Activated naive CD8-positive, alpha-beta T cell treated with anti-CD3 and anti-CD28 coated beads, Interleukin-2, amount 50 U/mL, for 16 hours (primary cell): Measurements from ENCODE around the gene FAM89A.

Experiments used
- DNase-seq: peaks from one replicate; pipeline ENCODE4 v3.0.0-alpha.2; 2020; ENCODE audit warnings: low read depth, low spot score

FAM89A gene

GRCh38 chr1:231040019-231040799 is at the start of gene FAM89A:
Gene FAM89A, minus strand, starts transcription at chr1:231040254. Its CDS starts 43 bp downstream, at chr1:231040211.
- peak; percentile 40 for DNase-seq

GRCh38 chr1:231084353-231084752 is 44.3 kb upstream of the FAM89A start:
- DNase-seq = no peak

- no peak for DNase-seq
These were observed 39.1 kb upstream of the FAM89A start for GRCh38 chr1:231079163-231079562.

GRCh38 chr1:231078250-231078649 is 38.2 kb upstream of the FAM89A start:
- no peak for DNase-seq

DNA sequence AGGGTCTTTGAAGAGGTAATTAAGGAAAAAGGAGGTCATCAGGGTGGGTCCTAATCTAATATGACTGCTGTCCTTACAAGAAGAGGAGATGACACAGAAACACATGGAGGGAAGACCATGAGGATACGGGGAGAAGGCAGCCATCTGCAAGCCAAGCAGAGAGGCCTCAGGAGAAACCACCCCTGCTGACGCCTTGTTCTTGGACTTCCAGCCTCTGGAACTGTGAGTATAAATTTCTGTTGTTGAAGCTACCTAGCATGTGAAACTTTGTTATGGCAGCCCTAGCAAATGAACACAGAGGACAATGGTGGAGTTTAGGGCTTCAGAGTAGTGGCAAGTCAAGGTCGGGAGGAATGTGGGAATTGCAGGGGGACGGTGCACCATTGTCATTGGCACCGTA is 36.7 kb upstream of the FAM89A start:
- no peak for DNase-seq

GRCh38 chr1:231075497-231075896 is 35.4 kb upstream of the FAM89A start:
- no peak for DNase-seq

GRCh38 chr1:231075020-231075419 is 35.0 kb upstream of the FAM89A start:
- no peak for DNase-seq

DNA sequence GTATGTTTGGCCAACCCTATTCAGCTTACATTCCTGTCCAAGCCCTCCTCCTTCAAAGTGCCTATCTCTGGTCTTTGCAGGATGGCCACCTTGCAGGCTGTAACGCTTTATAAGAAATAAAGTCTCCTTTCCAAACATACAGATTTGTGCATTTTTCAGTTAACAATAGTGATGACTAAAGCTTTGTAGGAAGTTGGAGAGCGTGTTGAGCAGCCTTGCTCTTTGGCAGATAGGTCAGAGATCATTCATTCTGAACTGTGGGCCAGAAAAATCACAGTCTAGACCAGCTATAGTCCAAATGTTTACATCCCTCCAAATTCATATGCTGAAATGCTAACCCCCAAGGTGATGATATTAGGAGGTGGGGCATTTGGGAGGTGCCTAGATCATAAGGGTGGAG is 34.0 kb upstream of the FAM89A start:
- DNase-seq = no peak

DNA sequence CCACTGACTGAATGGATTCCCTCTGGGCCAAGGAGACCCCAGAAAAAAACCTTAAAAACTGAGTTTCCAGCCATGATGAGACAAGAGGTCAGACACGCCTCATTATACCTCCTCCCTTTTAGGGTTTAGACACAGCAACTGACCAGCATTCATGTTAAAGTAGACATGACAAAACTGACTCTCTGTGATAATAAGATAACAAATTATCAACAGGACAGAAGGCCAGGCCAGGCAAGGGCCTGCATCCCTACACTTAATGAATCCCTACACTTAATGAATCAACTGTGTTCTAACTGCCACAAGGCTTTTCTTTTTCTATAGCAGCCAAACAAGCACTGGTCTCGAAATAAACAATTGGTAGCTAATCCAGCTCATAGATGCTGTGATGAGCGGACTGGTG is 33.3 kb upstream of the FAM89A start:
- no peak for DNase-seq

- no peak for DNase-seq
These were observed 32.5 kb upstream of the FAM89A start for GRCh38 chr1:231072502-231073094.

DNA sequence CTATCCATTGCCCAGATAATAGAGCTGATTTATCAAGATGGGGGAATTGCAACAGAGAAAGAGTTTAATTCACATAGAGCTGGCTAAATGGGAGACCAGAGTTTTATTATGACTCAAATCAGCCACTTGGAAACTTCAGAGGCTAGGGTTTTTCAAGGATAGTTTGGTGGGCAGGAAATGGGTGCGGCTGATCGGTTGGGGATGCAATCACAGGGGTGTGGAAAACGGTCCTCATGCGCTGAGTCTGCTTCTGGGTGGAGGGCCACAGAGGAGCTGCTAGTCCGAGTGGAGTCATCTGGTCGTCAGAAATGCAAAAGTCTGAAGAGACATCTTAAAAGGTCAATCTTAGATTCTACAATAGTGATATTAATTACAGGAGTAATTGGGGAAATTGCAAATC is 32.0 kb upstream of the FAM89A start:
- DNase-seq = no peak

DNA sequence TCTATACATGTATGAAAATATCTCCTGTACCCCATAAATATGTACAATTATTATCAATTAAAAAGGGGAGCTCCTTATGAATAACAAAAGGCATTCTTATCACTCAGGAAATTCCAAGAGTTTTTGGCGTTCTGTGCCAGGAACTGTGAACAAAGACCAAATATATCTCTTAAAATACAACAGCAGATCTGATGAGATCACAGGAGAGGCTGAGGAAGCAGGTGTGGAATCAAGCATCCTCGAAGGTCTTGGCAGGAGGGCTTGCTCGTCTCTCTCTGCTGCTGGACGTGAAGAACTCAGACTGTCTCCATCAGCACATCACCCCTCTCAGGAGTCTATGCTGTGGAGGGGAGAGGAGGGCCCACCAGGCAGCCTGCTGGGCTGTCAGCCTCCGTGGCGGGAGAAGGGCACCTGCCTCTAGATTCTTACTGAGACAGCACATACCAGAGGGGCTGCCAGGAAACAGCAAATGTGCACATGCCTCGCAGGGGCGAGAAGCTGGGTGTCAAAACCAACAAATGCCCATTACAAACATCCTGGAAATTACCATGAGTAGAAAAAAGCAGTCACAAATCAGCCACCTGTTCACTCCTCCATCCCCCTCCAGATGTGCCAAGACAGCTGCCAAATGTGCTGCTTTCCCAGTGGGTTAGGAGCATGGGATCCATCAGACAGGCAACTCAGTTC is 30.8 kb upstream of the FAM89A start:
- DNase-seq = no peak

DNA sequence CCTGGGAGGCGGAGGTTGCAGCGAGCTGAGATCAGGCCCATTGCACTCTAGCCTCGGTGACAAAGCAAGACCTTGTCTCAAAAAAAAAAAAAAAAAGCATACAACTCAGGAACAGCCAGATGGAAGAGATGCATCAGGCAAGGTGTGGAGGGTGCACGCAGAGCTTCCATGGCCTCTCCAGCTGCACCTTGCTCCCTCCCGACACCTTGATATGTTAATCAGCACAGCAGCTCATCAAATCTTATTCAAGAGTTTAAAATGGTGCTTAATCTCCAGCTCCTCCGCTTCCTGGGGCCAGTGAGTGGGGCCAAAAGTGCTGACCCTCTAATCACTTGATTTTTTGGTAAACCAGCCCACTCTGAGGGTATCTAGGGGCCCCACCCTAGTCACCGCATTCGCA is 29.3 kb upstream of the FAM89A start:
- DNase-seq = no peak

DNA sequence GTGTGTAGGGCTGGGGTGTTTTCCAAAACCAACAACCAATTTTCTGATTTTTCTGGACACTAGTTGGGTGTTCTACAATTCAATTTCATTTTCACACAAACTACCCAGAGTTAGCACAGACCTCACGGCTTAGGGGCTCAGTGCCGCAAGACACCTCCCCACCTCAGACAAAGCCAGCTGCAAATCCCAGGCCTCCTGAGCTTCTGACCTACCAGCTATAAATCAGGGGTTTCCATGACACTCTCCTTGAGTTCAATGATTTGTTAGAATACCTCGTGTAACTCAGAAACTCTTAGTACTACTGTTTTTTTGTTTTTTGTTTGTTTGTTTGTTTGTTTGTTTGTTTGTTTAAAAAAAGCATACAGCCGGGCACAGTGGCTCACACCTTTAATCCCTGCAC is 28.7 kb upstream of the FAM89A start:
- DNase-seq = no peak

GRCh38 chr1:231065510-231066241 is 25.6 kb upstream of the FAM89A start:
- no peak for DNase-seq

DNA sequence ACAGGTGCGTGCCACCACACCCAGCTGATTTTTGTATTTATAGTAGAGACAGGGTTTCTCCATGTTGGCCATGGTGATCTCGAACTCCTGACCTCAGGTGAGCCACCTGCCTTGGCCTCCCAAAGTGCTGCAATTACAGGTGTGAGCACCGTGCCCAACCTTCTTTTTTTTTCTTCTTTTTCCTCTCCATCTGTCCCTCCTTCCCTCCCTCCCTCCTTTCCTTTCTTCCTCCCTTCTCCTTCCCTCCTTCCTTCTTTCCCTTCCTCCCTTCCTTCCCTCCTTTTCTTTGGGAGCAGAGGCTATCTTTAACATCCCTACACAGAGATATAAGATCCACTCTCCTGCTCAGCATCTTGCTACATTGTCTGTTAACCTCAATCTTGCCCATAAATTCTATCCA is 24.4 kb upstream of the FAM89A start:
- DNase-seq = no peak

DNA sequence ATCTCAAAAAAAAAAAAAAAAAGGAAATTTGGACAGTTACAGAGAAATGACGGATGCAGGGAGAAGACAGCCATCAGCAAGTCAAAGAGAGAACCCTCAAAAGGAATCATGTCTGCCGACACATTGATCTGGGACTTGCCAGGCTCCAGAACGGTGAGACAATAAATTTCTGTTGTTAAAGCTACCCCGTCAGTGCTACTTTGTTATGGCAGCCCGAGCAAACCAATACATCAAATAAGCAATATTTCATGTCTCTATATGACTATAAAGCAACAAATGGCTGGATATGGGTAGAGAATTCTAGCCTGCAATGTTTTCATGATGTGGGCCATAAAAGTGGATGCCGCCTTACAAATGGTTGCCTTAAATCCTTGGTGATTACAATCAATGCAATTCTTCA is 23.3 kb upstream of the FAM89A start:
- DNase-seq = no peak

DNA sequence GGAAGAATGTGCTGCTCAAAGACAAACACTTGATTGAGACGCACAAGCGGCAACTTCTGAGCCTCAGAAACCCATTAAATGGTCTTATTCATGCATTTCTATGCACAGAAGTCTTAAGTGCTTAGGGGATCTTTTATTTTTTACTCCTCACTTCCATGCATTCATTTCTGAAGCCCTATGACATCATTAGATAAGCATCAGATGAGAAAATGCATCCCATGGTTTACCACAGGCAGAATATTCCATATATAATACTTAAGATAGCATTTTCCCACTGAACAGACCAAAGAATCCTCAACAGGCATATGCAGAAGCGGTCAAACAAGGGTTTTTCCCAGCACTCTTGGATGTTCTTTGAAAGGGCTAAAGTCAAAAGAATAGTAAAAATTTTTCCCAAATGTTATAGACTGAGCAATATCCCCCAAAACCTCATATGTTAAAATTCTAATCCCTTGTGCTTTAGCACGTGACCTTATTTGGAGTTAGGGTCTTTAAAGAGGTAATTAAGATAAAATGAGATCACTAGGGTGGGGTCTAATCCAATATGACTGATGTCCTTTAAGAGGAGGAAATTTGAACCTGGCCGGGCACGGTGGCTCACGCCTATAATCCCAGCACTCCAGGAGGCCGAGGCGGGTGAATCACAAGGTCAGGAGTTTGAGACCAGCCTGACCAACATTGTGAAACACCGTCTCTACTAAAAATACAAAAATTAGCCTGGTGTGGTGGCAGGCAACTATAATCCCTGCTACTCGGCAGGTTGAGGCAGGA is 22.6 kb upstream of the FAM89A start:
- DNase-seq = no peak

GRCh38 chr1:231059566-231060193 is 19.6 kb upstream of the FAM89A start:
- DNase-seq = no peak

DNA sequence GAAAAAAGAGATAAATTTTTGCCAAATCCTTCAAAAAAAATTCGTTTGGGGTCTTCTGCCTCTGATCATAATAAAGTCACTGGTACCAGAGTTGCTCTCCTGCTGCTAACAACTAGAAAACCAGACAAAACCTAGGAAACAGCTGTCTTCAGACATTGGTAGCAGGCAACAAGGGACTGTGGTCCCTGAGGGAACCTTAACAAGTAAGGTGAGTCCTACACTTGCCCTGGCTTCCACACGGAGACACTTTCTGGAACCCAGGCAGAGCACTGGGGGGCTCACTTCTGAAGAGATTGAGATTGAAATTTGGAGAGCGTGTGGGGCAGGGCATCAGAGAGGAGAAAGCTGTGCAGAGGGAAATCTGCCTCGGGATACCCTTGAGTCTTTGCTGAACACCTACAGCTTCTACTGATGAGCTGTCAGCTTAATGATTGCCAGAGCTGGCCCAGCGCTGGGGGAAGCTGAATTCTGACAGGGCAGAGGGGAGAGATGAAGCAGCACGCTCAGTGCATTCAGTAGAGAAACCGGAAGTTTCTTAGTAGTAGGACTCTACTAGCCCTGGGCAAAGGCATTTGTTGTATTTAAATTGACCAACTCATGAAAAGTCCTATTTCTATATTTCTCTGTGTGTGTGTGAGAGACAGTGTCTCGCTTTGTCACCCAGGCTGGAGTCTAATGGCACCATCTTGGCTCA is 18.5 kb upstream of the FAM89A start:
- no peak for DNase-seq
